Measurements from ENCODE around the gene FAM13A. TPM values are rescaled to one million over a fixed set of nuclear protein-coding genes. Genes with fewer than 3 reads are reported as not detected.

Gene FAM13A
- total RNA-seq, 2 donors from 2014 or later: 10.1 to 24.9 TPM

GRCh38 chr4:88779431-88779830, 277.6 kb downstream of the FAM13A start:
- DNase-seq (no peak), ATAC-seq (no peak)
- intact Hi-C loops (cut with DNase I): no loop called here

DNA sequence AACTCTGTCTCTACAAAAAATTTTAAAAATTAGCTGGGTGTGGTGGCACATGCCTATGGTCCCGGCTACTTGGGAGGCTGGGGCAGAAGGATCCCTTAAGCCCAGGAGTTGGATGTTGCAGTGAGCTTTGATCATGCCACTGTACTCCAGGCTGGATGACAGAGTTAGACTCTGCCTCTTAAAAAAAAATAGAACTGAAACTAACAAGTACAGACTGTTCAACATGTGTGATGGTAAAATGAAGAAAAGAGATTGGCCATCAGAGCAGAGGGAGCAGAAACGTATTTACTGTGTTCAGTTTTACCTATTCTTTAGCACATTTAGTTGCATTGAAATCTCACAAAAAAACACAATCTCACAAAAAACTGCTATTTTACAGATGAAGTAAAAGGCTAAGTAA, 281.5 kb downstream of the FAM13A start:
- intact Hi-C loops (cut with DNase I): no loop called here
- ATAC-seq (no peak), DNase-seq (no peak)

- DNase-seq (no peak), ATAC-seq (no peak)
- intact Hi-C loops (cut with DNase I): no loop called here
Measured at GRCh38 chr4:88775026-88775425, 282.0 kb downstream of the FAM13A start.

GRCh38 chr4:88771883-88772450, 285.0 kb downstream of the FAM13A start:
- no peak for DNase-seq
- ATAC-seq: no peak
- intact Hi-C loops (cut with DNase I): no loop called here

DNA sequence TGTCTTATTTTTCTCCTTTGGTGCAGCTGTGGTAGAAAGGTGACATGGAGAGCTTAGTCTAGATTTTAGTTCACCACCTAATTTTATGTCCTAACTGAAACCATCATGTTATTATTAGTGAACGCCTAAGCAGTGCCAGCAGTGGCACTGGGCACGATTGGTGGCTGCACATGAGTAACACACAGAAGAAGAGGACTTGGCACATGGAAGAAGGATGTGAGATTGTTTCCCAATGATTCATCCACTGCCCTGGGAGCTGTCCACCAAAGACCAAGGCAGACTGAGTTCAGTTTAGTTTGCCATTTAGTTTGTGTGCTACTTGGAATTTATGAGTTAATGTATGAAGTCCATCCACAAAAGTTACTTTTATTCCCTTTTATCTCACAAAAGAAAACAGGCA, 291.3 kb downstream of the FAM13A start:
- DNase-seq (peak; percentile 66), ATAC-seq (peak; percentile 99)
- intact Hi-C loops (cut with DNase I): no loop called here

DNA sequence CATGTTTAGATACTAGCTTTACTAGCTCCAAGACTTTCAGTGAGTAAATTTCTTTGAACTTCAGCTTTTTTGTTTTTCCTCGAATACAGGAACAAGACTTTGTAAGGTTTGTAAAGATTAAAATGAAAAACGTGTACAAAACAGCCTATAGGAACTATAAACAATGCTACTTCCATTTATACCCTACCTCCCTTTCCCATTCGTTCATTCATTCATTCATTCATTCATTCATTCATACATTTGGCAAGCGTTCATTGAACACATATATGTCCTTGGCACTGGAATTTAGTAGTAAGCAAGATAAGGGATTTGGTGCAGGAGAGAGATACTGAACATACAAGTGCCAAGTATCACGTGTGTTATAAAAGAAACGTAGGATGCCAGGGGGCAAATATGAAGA, 293.9 kb downstream of the FAM13A start:
- ATAC-seq (no peak), DNase-seq (no peak)
- intact Hi-C loops (cut with DNase I): no loop called here

- intact Hi-C loops (cut with DNase I): no loop called here
- ATAC-seq (no peak), DNase-seq (no peak)
Measured at GRCh38 chr4:88761861-88762523, 295.0 kb downstream of the FAM13A start.

GRCh38 chr4:88761342-88761741, 295.6 kb downstream of the FAM13A start:
- ATAC-seq (no peak), DNase-seq (no peak)
- intact Hi-C loops (cut with DNase I): no loop called here

DNA sequence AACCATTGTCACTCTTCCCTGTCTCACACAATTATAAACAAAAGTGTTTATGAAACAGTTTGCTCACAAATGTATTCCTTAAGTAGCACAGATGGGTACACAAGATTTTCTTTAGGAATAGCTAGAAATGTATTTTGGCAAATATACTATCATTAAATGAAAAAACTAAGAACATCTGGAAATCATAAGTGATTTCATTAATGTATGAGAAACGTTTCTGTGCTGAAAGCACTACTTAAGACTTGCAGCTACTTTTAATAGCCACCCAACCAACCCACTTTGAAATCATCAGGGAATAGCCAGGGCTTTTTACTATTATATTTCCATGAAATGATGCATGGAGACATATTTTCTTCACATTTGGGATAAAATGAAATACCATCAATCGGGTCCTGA, 297.1 kb downstream of the FAM13A start:
- intact Hi-C loops (cut with DNase I): no loop called here
- ATAC-seq: no peak
- DNase-seq: no peak

GRCh38 chr4:88759039-88759894, 297.7 kb downstream of the FAM13A start:
- DNase-seq (no peak), ATAC-seq (peak; percentile 37 to 61)
- intact Hi-C loops (cut with DNase I): no loop called here

DNA sequence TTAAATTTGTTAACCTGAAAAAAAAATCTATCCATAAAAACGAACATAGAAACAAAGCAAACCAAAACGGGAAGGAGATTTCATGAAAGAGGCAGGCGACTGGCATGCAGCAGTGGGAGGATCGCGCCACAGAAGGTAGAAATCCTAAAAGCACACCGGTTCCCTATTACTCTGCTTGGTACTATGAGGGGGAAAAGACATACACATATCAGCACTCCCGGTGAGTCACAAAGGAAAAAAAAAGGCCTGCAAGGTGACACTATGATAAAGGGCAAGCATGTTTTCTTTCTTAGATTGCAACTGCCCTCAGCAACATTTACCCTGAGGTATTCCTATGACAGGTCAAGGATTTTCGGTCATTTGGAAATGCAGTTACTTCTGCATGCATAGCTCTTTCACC, 298.7 kb downstream of the FAM13A start:
- peak in 1 of 2 donors; percentile 33 for ATAC-seq
- DNase-seq: no peak
- intact Hi-C loops (cut with DNase I): no loop called here

- intact Hi-C loops (cut with DNase I): no loop called here
- DNase-seq (no peak), ATAC-seq (no peak)
Measured at GRCh38 chr4:88757776-88758175, 299.2 kb downstream of the FAM13A start.

DNA sequence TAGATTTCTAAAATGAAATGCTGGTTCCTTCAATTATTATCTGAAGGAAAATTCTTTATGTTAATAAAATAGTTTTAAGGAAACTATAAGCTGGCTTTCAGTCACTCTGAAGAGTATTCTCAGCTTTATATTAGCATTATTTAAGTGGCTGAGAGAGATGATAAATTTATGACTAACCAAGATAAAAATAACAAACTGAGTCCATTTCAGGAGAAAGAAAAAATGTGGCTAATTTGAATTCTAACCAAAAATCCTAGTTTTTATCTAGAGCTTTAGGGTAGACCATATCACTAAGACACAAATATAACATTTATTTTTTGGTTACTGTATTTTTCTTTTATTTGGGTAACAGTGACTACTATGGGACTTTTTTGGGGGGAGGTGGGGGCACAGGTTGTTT, 299.9 kb downstream of the FAM13A start:
- no peak for DNase-seq
- intact Hi-C loops (cut with DNase I): no loop called here

DNA sequence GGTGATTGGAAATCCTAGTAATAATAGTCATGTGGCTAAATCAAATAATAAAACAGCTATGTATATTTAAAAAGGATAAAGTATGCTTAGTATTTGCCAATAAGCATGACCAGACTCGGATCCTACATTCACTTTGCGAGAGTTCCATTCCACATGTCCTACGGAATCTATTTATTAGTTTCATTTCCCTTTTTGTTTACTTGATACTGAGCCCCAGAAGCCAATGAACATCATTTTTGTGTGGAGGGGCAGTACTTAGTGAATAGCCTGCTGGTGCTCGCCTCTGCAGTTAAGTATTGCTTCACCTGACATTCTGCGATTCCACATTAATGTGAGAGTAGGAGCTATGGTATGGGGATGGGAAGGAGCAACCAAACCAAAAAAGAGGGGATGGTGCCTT, 300.8 kb downstream of the FAM13A start:
- intact Hi-C loops (cut with DNase I): no loop called here
- no peak for ATAC-seq
- DNase-seq: no peak

More for the DNA sequence above, 299.9 kb downstream of the FAM13A start:
- no peak for ATAC-seq

- ATAC-seq (no peak), DNase-seq (no peak)
- intact Hi-C loops (cut with DNase I): no loop called here
Measured at GRCh38 chr4:88755454-88755853, 301.5 kb downstream of the FAM13A start.

DNA sequence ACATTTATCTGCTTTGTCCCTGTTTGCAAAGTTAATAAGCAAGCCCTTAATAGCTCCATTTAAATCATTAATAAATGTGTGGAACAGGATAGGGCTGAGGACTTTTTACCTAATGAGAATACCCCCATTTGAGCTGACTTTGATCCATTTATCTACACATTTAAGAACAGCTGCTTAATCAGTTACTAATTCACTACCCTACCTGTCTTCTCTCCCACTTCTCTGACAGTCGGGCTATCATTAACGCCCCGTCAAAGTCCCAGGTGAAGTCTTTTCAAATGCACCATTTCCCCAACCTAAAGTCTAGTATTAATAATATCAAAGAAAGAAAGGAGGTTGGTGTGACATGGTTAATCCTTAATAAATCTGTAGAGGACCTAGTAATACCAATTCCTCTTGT, 302.2 kb downstream of the FAM13A start:
- ATAC-seq (no peak), DNase-seq (no peak)
- intact Hi-C loops (cut with DNase I): no loop called here

DNA sequence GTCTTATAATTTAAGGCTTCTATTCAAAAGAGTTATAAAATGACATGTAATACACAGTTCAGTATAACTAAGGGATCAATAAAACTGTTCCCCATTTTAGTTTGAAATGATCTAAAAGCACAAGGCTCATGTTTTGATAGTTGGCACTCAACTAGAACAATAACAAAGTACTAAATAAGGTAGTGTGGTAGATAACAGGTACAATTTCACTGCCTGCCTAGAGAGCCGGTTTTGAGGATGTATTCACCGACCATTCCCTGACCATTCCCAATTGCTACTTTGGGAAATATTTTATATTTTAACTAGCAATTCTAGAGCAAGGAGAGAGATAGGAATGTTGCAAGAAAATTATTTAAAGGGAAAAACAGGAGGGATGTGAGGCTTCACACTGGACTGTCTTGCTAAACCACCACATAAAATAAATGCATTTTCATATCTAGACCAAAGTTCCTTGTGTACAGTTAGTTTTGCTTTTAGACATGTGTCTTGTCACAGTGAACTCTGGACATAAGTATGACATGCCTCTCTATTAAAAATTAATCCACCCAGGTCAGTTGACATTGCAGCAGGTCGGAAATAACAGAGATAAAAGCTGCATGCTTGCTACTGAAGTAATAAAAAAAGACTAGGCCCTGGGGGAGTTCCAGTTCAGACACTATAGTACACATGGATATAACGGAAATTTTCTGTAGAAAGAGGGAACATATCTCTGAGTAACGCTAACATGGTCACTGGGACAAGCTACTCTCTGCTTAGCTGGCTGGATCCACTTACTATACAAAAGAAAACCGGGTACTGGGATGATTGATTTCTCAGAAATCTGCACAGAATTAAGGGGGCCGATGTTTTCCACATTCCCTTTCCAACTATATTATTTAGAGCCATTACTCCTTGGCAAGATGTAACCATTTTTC, 303.1 kb downstream of the FAM13A start:
- no peak for ATAC-seq
- no peak for DNase-seq
- intact Hi-C loops (cut with DNase I): no loop called here

DNA sequence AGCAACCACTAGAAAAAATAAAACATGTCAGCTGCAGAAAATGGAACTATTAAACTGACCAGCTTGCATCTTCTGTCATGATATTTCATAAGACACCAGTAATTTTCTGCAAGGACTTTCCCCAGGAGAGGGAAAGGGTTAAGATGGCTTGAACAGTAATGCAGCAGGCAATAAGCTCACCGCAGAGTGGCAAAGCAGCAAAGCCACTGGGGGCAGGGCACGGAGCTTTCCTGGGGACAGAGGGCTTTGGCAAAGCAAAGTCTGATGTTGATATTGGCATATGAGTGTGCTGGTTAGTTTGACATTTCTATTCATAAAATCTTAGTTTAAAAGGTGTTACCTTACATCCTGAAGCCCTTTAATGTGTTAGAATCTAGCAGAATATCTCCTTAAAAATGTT, 304.2 kb downstream of the FAM13A start:
- ATAC-seq: peak in 1 of 2 donors; percentile 72
- intact Hi-C loops (cut with DNase I): no loop called here
- DNase-seq: no peak

GRCh38 chr4:88752076-88752463, 304.9 kb downstream of the FAM13A start:
- ATAC-seq: no peak
- intact Hi-C loops (cut with DNase I): no loop called here
- no peak for DNase-seq

All from left cardiac atrium (tissue), 4 donors.